OCI-LY7 (cell line): Measurements from ENCODE around the gene NSMCE3. TPM values are rescaled to one million over a fixed set of nuclear protein-coding genes. Genes with fewer than 3 reads are reported as not detected.

Experiments used
- BruUV-seq: library from RNA; stranded (reverse); fragments of 400-500 nt; replicated peaks from 2 replicates; lab custom pipeline; 2021; lab: Mats Ljungman, UMichigan
- CTCF ChIA-PET: fragments of 300-600 bp; sonication (Branson Sonifier 250); formaldehyde crosslinking; loops from one replicate; lab custom pipeline; 2022; ENCODE audit warnings: antibody characterized with exemption; ENCODE audit not compliant: unreplicated experiment; lab: Charles Lee
- POLR2A ChIA-PET: fragments of 300-600 bp; sonication (Branson Sonifier 250); formaldehyde crosslinking; loops from one replicate; lab custom pipeline; 2022; ENCODE audit warnings: antibody characterized with exemption; lab: Charles Lee
- DNase-seq: peaks from one replicate; pipeline ENCODE4 v3.0.0-alpha.2; 2015; ENCODE audit warnings: low spot score
- H2AFZ ChIP-seq: fragments of 200-600 bp; sonication (generic), shearing (Covaris generic); 2 replicates; pipeline ENCODE4 v1.6.1; 2014; ENCODE audit warnings: mild to moderate bottlenecking, antibody characterized with exemption, low read length, moderate library complexity
- H3K27ac ChIP-seq: fragments of 200-600 bp; sonication (generic); 2 replicates; pipeline ENCODE4 v1.5.1; 2014; ENCODE audit warnings: mixed run types, low read depth, mild to moderate bottlenecking, moderate library complexity, low read length, inconsistent platforms; ENCODE audit not compliant: poor library complexity, severe bottlenecking
- H3K36me3 ChIP-seq: fragments of 200-600 bp; sonication (generic); 2 replicates; pipeline ENCODE4 v1.6.1; 2014; ENCODE audit warnings: mild to moderate bottlenecking, antibody characterized with exemption, low read length, moderate library complexity, mixed read lengths; ENCODE audit not compliant: insufficient read depth
- H3K4me1 ChIP-seq: fragments of 200-600 bp; sonication (generic); 2 replicates; pipeline ENCODE4 v1.5.1; 2014; ENCODE audit warnings: mild to moderate bottlenecking, low read length; ENCODE audit not compliant: insufficient read depth, poor library complexity, severe bottlenecking
- H3K4me2 ChIP-seq: fragments of 200-600 bp; sonication (generic); 2 replicates; pipeline ENCODE4 v1.6.1; 2014; ENCODE audit warnings: mild to moderate bottlenecking, low read length
- H3K4me3 ChIP-seq: fragments of 200-600 bp; sonication (generic); 2 replicates; pipeline ENCODE4 v1.5.1; 2014; ENCODE audit warnings: mild to moderate bottlenecking, low read depth, low read length; ENCODE audit not compliant: poor library complexity, severe bottlenecking
- H3K79me2 ChIP-seq: fragments of 200-600 bp; sonication (generic); 2 replicates; pipeline ENCODE4 v1.6.1; 2016; ENCODE audit warnings: low read depth, mild to moderate bottlenecking, low read length, moderate library complexity, mixed read lengths; ENCODE audit not compliant: insufficient read depth
- H3K9me2 ChIP-seq: fragments of 200-600 bp; sonication (generic); 2 replicates; pipeline ENCODE4 v1.6.1; 2016; ENCODE audit warnings: mild to moderate bottlenecking, low read length, mixed read lengths; ENCODE audit not compliant: insufficient read depth
- H3K9me3 ChIP-seq: fragments of 200-600 bp; sonication (generic); 2 replicates; pipeline ENCODE4 v1.6.1; 2014; ENCODE audit warnings: mild to moderate bottlenecking, mixed run types, low read length, mixed read lengths
- H4K20me1 ChIP-seq: fragments of 200-600 bp; sonication (generic); 2 replicates; pipeline ENCODE4 v1.6.1; 2014; ENCODE audit warnings: mild to moderate bottlenecking, antibody characterized with exemption, low read length, moderate library complexity, mixed read lengths; ENCODE audit not compliant: insufficient read depth
- CTCF ChIP-seq: fragments of 200-600 bp; sonication (generic); conservative IDR thresholded peaks from 2 replicates; pipeline ENCODE4 v1.5.1; 2014; ENCODE audit warnings: mild to moderate bottlenecking, antibody characterized with exemption, low read length, moderate library complexity, mixed read lengths
- EZH2phosphoT487 ChIP-seq: fragments of 200-600 bp; sonication (generic); IDR thresholded peaks from 2 replicates; pipeline ENCODE4 v1.6.1; 2018; ENCODE audit warnings: low read depth, borderline replicate concordance, mild to moderate bottlenecking, mixed run types, antibody characterized with exemption, low read length, moderate library complexity, mixed read lengths
- intact Hi-C: fragments of 100-400 bp; cut with micrococcal nuclease; formaldehyde crosslinking; loops from one replicate; pipeline ENCODE4 v1.10.0; 2022; ENCODE audit not compliant: unreplicated experiment
- total RNA-seq, 2 experiments: library from RNA; depleted of rRNA in 1 of 2; stranded (reverse); fragments of >200 nt in 1 of 2; shearing (Covaris generic) in 1 of 2; gene quantifications; 2 replicates each; pipeline ENCODE4 v1.2.3, GENCODE V29; 2014 to 2022

NSMCE3 gene
- total RNA-seq, 2 experiments from 2014 or later: 18.6 to 29.4 TPM

GRCh38 chr15:29276366-29276765 lies 6.7 kb upstream of the NSMCE3 start:
- intact Hi-C loops: no loop called here
- BruUV-seq: no TSS peak
- CTCF ChIA-PET: no interaction called here

GRCh38 chr15:29275855-29276254 lies 6.2 kb upstream of the NSMCE3 start:
- no TSS peak for BruUV-seq
- Histone ChIP-seq H2AFZ (no peak overlapping the region), H3K4me3 (no peak overlapping the region), H3K27ac (no peak overlapping the region), H3K9me3 (no peaks in the 10 kb centered on the region; the same call in 1 of the 2 replicates), H3K4me2 (no peak overlapping the region), H4K20me1 (no peaks in the 10 kb centered on the region), H3K9me2 (no peaks in the 10 kb centered on the region), H3K36me3 (no peaks in the 10 kb centered on the region), H3K4me1 (peaks cover 20% of the 10 kb centered on the region), H3K79me2 (no peaks in the 10 kb centered on the region)
- CTCF ChIA-PET: no interaction called here
- no peak for DNase-seq
- no peak for TF ChIP-seq EZH2phosphoT487
- no peak for TF ChIP-seq CTCF
- intact Hi-C loops: no loop called here
- POLR2A ChIA-PET: interaction anchor here (0.6 kb wide), 1 partner anchor 11 kb away, joined by 3 read pairs; no protein-coding TSS in a partner anchor

More at GRCh38 chr15:29276366-29276765, 6.7 kb upstream of the NSMCE3 start:
- DNase-seq: no peak
- POLR2A ChIA-PET: no interaction called here
- Histone ChIP-seq H3K79me2 (no peaks in the 10 kb centered on the region), H3K4me2 (no peak overlapping the region), H2AFZ (no peak overlapping the region), H3K9me2 (no peaks in the 10 kb centered on the region), H3K9me3 (no peaks in the 10 kb centered on the region; the same call in 1 of the 2 replicates), H3K4me3 (no peak overlapping the region), H3K4me1 (peaks cover 15% of the 10 kb centered on the region), H3K27ac (no peak overlapping the region), H3K36me3 (no peaks in the 10 kb centered on the region), H4K20me1 (no peaks in the 10 kb centered on the region)
- TF ChIP-seq EZH2phosphoT487 (no peak), CTCF (no peak)

GRCh38 chr15:29274946-29275345 lies 5.3 kb upstream of the NSMCE3 start:
- no peaks in the 10 kb centered on the region for H4K20me1 ChIP-seq
- H3K9me2 ChIP-seq: no peaks in the 10 kb centered on the region
- intact Hi-C loops: no loop called here
- H2AFZ ChIP-seq: no peak overlapping the region
- no peak overlapping the region for H3K4me3 ChIP-seq
- no peak for DNase-seq
- ChIA-PET CTCF (no interaction called here), POLR2A (interaction anchor here (0.6 kb wide), 1 partner anchor 12 kb away, joined by 3 read pairs; no protein-coding TSS in a partner anchor)
- no peak overlapping the region for H3K4me2 ChIP-seq
- H3K4me1 ChIP-seq: peaks cover 23% of the 10 kb centered on the region
- no peaks in the 10 kb centered on the region for H3K79me2 ChIP-seq
- H3K9me3 ChIP-seq: no peaks in the 10 kb centered on the region; the same call in 1 of the 2 replicates
- BruUV-seq: no TSS peak
- no peak overlapping the region for H3K27ac ChIP-seq
- H3K36me3 ChIP-seq: no peaks in the 10 kb centered on the region
- TF ChIP-seq CTCF: no peak
- no peak for TF ChIP-seq EZH2phosphoT487
